ENCODE measurements around the gene PEAR1.

- TF ChIP-seq CTCF (conservative IDR thresholded peaks at IDR 0.05 in 1 of 2, IDR thresholded peaks at IDR 0.05 in 1 of 2; ENCODE audit: low read depth in 1 of 2, low read length in 2 of 2) = no peak
- TF ChIP-seq EZH2 (IDR thresholded peaks at IDR 0.05; ENCODE audit: low read length, missing control alignments) = no peak
These were observed 12.8 kb downstream of the PEAR1 start for GRCh38 chr1:156906206-156906906.

All from fibroblast of lung (primary cell).